Tibial artery (tissue), 4 donors: Measurements from ENCODE around the gene TOMM5.
A peak's percentile ranks its signal among the peaks of the same experiment; 100 is the strongest.

ENCODE experiments used
- DNase-seq, 2 donors: peaks; one replicate each; pipeline ENCODE4 v3.0.0-alpha.2; 2019
- H3K27ac ChIP-seq, 2 donors: fragments of 200-600 bp; sonication (generic) in 1 of 2; 1 replicate in 1 of 2; 2 replicates in 1 of 2; pipeline ENCODE4 v1.5.1; 2018 to 2019; ENCODE audit warnings: mild to moderate bottlenecking in 1 of 2
- H3K27me3 ChIP-seq, 2 donors: fragments of 200-600 bp; sonication (generic) in 1 of 2; one replicate each; pipeline versions ENCODE4 v1.5.1 to v1.6.0; 2016 to 2019
- H3K36me3 ChIP-seq, 3 donors: fragments of 200-600 bp; sonication (generic) in 2 of 3; one replicate each; pipeline ENCODE4 v1.5.1; 2016 to 2019; ENCODE audit warnings: mild to moderate bottlenecking in 2 of 3
- H3K4me1 ChIP-seq, 4 donors: fragments of 200-600 bp; sonication (generic) in 2 of 4; 1 replicate in 3 of 4; 2 replicates in 1 of 4; pipeline ENCODE4 v1.5.1; 2016 to 2019
- H3K4me3 ChIP-seq, 2 donors: fragments of 200-600 bp; sonication (generic) in 1 of 2; 1 replicate in 1 of 2; 2 replicates in 1 of 2; pipeline ENCODE4 v1.5.1; 2018 to 2019; ENCODE audit warnings: mild to moderate bottlenecking in 2 of 2
- H3K9me3 ChIP-seq, 3 donors: fragments of 200-600 bp; sonication (generic) in 1 of 3; one replicate each; pipeline ENCODE4 v1.5.1; 2016 to 2019
- CTCF ChIP-seq, 2 experiments: fragments of 200-600 bp in 1 of 2; fragments of 450-650 bp in 1 of 2; IDR thresholded peaks; one replicate each; pipeline ENCODE4 v1.5.1; 2017 to 2019; ENCODE audit warnings: antibody characterized with exemption in 2 of 2, mild to moderate bottlenecking in 1 of 2, moderate library complexity in 1 of 2
- intact Hi-C: fragments of 100-400 bp; cut with DNase I; formaldehyde crosslinking; loops from one replicate; pipeline ENCODE4 v1.15.0; 2023; ENCODE audit warnings: low total_unique reads

The TOMM5 gene

GRCh38 chr9:37596504-37596903 is 4.1 kb upstream of the TOMM5 start:
- no peaks in the 10 kb centered on the region for H3K9me3 ChIP-seq
- H3K27ac ChIP-seq: no peak overlapping the region
- H3K27me3 ChIP-seq: peaks cover 0 to 10% of the 10 kb centered on the region in 2 donors
- DNase-seq: no peak
- H3K36me3 ChIP-seq: no peaks in the 10 kb centered on the region
- TF ChIP-seq CTCF (IDR thresholded peaks at IDR 0.05): no peak
- peaks cover 0 to 13% (median 4%) of the 10 kb centered on the region in 4 donors for H3K4me1 ChIP-seq
- intact Hi-C loops: loop anchor here (10.0 kb wide), 1 partner anchor 122 kb away; no protein-coding TSS in a partner anchor
- no peak overlapping the region for H3K4me3 ChIP-seq

DNA sequence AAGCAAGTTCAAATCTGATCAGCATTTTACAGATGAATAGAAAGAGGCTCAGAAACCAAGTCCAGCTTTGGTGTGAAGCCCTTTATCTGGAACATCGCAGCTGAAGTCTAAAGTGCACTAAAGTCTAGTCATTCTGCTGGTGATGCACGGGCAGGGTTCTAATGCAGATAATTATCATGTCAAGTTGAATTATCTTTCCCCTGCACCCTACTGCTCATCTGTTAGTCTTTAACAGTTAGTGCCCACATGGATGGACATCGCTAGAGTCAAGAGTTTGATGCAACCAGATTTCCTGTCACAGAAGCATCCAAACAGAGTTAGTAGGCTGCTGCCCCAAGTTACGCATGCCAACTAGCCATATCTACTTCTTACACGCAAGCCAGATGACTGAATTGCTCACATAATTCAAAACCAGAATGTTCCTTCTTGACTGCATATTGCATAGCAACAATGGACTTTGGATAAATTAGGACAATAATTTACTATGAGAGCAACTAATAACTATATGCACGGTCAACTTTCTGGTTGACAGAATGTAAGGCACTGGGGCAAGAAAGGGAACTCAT is 1.6 kb upstream of the TOMM5 start:
- H3K36me3 ChIP-seq: peaks cover 0 to 2% (median 0%) of the 10 kb centered on the region in 3 donors
- TF ChIP-seq CTCF (IDR thresholded peaks at IDR 0.05): no peak
- H3K4me3 ChIP-seq: peak overlapping the region in 1 of 2 donors; percentile 13
- peaks cover 0 to 3% of the 10 kb centered on the region in 2 donors for H3K27me3 ChIP-seq
- no peak for DNase-seq
- peaks cover 0 to 25% (median 16%) of the 10 kb centered on the region in 4 donors for H3K4me1 ChIP-seq
- intact Hi-C loops: loop anchor here (5.0 to 10.0 kb wide), 2 partner anchors 119 to 208 kb away; partner anchors contain the start of gene DCAF10
- no peak overlapping the region for H3K27ac ChIP-seq
- H3K9me3 ChIP-seq: no peaks in the 10 kb centered on the region

GRCh38 chr9:37587521-37587920 is 4.9 kb downstream of the TOMM5 start:
- no peaks in the 10 kb centered on the region for H3K9me3 ChIP-seq
- no peak overlapping the region for H3K4me3 ChIP-seq
- no peak for TF ChIP-seq CTCF (IDR thresholded peaks at IDR 0.05)
- peaks cover 0 to 21% (median 13%) of the 10 kb centered on the region in 4 donors for H3K4me1 ChIP-seq
- H3K27me3 ChIP-seq: no peaks in the 10 kb centered on the region
- no peak for DNase-seq
- peaks cover 27 to 55% (median 30%) of the 10 kb centered on the region in 3 donors for H3K36me3 ChIP-seq
- intact Hi-C loops: loop anchor here (10.0 kb wide), 1 partner anchor 197 kb away; the partner anchor contains the start of gene EXOSC3
- no peak overlapping the region for H3K27ac ChIP-seq

GRCh38 chr9:37583522-37584121 is 8.8 kb downstream of the TOMM5 start:
- intact Hi-C loops: loop anchor here (10.0 kb wide), 1 partner anchor 201 kb away; the partner anchor contains the start of gene EXOSC3
- H3K36me3 ChIP-seq: peaks cover 27 to 50% (median 30%) of the 10 kb centered on the region in 3 donors

DNA sequence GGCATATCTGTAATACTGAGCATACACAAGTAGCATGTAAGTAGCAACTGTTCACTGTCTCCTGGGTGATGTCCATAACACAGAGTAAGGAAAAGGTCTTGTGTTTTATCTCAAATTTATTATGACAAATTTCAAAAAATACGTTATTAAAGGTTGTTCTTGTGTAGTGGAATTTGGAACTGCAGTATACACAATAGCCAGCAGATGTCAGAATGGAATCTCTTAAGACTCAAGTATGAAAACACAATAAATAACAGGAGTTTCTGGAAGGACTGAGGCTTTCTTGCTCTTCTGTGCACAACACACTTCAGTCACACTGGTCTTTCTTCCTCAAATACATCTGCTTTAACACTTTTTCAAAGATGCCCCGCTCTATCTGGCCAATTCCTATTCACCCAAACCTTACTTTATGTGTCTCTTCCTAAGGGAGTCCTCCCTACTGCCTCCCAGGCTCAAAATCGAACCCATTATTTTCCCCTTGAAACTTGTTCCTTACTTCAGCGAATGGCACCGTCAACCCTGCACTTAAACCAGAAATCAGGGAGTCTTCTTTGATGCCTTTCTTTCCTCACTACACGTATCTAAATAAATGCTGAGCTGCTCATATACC is 9.7 kb downstream of the TOMM5 start:
- Histone ChIP-seq H3K9me3 (no peaks in the 10 kb centered on the region), H3K27me3 (no peaks in the 10 kb centered on the region), H3K4me3 (no peak overlapping the region), H3K36me3 (peaks cover 20 to 41% (median 22%) of the 10 kb centered on the region in 3 donors), H3K4me1 (peaks cover 0 to 6% (median 0%) of the 10 kb centered on the region in 4 donors), H3K27ac (no peak overlapping the region)
- no peak for DNase-seq
- intact Hi-C loops: loop anchor here (10.0 kb wide), 1 partner anchor 202 kb away; the partner anchor contains the start of gene EXOSC3
- TF ChIP-seq CTCF (IDR thresholded peaks at IDR 0.05): peak; percentile 64 to 69

More at GRCh38 chr9:37583522-37584121, 8.8 kb downstream of the TOMM5 start:
- H3K4me3 ChIP-seq: no peak overlapping the region
- no peaks in the 10 kb centered on the region for H3K27me3 ChIP-seq
- no peak for DNase-seq
- TF ChIP-seq CTCF (IDR thresholded peaks at IDR 0.05): no peak
- H3K27ac ChIP-seq: no peak overlapping the region
- peaks cover 0 to 6% (median 0%) of the 10 kb centered on the region in 4 donors for H3K4me1 ChIP-seq
- H3K9me3 ChIP-seq: no peaks in the 10 kb centered on the region
